Gastroesophageal sphincter (tissue), 4 donors: ENCODE data around the gene ZNF157. TPM values are rescaled to one million over a fixed set of nuclear protein-coding genes. Genes with fewer than 3 reads are reported as not detected.
A peak's percentile ranks its signal among the peaks of the same experiment; 100 is the strongest.
"Not testable (repeated sequence)": the region's sequence is repeated elsewhere in the genome, so short reads cannot be mapped to it uniquely, and the experiment has no call there.

Experiments used
- ATAC-seq: fragments of 150-250 bp; one replicate; pipeline ENCODE4 v1.9.1; 2016; ENCODE audit warnings: mild to moderate bottlenecking, moderate library complexity
- H3K27ac ChIP-seq, 4 donors: fragments of 200-600 bp; sonication (generic) in 3 of 4; 1 replicate in 3 of 4; 2 replicates in 1 of 4; pipeline ENCODE4 v1.5.1; 2016 to 2019
- H3K27me3 ChIP-seq: fragments of 200-600 bp; sonication (generic); one replicate; pipeline ENCODE4 v1.5.1; 2019
- H3K36me3 ChIP-seq, 2 donors: fragments of 200-600 bp; sonication (generic); one replicate each; pipeline ENCODE4 v1.5.1; 2019; ENCODE audit warnings: control low read depth in 1 of 2
- H3K4me1 ChIP-seq, 3 donors: fragments of 200-600 bp; sonication (generic); 1 replicate in 2 of 3; 2 replicates in 1 of 3; pipeline ENCODE4 v1.5.1; 2016 to 2019; ENCODE audit warnings: control low read depth in 2 of 3
- H3K4me3 ChIP-seq, 2 donors: fragments of 200-600 bp; sonication (generic); one replicate each; pipeline ENCODE4 v1.5.1; 2019; ENCODE audit warnings: mild to moderate bottlenecking in 1 of 2, moderate library complexity in 1 of 2
- H3K9me3 ChIP-seq, 3 donors: fragments of 200-600 bp; sonication (generic); one replicate each; pipeline ENCODE4 v1.5.1; 2017 to 2019; ENCODE audit warnings: control low read depth in 2 of 3
- EP300 ChIP-seq: sonication (generic); formaldehyde crosslinking; IDR thresholded peaks from one replicate; pipeline ENCODE4 v1.6.1; 2017; ENCODE audit warnings: antibody characterized with exemption, mild to moderate bottlenecking
- POLR2A ChIP-seq, 2 donors: fragments of 450-650 bp; IDR thresholded peaks; one replicate each; pipeline ENCODE4 v1.6.1; 2017; ENCODE audit warnings: antibody characterized with exemption in 2 of 2, mild to moderate bottlenecking in 2 of 2, moderate library complexity in 1 of 2
- POLR2AphosphoS5 ChIP-seq: sonication (generic); formaldehyde crosslinking; IDR thresholded peaks from one replicate; pipeline ENCODE4 v1.6.1; 2017; ENCODE audit warnings: antibody characterized with exemption
- WGBS, 2 donors: methylation state at CpG; one replicate each; pipeline ENCODE4 v1.1.5; 2018; ENCODE audit warnings: low coverage in 1 of 2; 5-methylcytosine and 5-hydroxymethylcytosine counted together
- total RNA-seq, 4 donors: library from RNA; depleted of rRNA; stranded (reverse); fragments of >200 nt; gene quantifications; one replicate each; pipeline ENCODE4 v1.1.0, GENCODE V29; 2016
- TF ChIP-seq, protein P1 (sequence below), 4 experiments: fragments of 200-600 bp in 2 of 4; fragments of 450-650 bp in 2 of 4; sonication (generic) in 1 of 4; IDR thresholded peaks; one replicate each; pipeline ENCODE4 v1.5.1; 2017 to 2019; ENCODE audit warnings: antibody characterized with exemption in 4 of 4, mild to moderate bottlenecking in 2 of 4, moderate library complexity in 2 of 4

The ZNF157 gene
- total RNA-seq, 4 donors from 2014 or later: 0.31 TPM; not detected in 3

DNA sequence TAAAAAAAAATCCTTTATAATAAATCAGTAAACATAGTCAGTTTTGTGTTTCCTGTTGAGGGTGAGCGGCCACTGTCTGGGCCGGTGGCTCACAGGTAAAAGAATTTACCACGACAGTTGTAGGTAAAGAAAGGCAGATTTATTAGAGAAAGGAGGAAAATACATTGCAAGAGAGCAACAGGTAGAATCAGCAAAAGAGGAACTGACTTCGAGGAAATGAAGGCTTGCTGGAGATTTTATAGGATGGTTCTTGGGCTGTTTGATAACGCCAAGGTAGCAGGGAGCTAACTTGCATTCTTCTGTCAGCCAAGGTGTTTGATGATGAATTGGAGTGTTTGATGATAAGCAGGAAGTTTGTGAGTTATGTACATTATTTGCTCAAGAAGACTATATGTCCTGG is 2.8 kb downstream of the ZNF157 start:
- no peaks in the 10 kb centered on the region for H3K9me3 ChIP-seq
- no peaks in the 10 kb centered on the region for H3K4me1 ChIP-seq
- no peak overlapping the region for H3K27ac ChIP-seq
- no peaks in the 10 kb centered on the region for H3K36me3 ChIP-seq
- no peak for TF ChIP-seq POLR2A (IDR thresholded peaks at IDR 0.05)
- TF ChIP-seq POLR2AphosphoS5: no peak
- TF ChIP-seq, protein P1, sequence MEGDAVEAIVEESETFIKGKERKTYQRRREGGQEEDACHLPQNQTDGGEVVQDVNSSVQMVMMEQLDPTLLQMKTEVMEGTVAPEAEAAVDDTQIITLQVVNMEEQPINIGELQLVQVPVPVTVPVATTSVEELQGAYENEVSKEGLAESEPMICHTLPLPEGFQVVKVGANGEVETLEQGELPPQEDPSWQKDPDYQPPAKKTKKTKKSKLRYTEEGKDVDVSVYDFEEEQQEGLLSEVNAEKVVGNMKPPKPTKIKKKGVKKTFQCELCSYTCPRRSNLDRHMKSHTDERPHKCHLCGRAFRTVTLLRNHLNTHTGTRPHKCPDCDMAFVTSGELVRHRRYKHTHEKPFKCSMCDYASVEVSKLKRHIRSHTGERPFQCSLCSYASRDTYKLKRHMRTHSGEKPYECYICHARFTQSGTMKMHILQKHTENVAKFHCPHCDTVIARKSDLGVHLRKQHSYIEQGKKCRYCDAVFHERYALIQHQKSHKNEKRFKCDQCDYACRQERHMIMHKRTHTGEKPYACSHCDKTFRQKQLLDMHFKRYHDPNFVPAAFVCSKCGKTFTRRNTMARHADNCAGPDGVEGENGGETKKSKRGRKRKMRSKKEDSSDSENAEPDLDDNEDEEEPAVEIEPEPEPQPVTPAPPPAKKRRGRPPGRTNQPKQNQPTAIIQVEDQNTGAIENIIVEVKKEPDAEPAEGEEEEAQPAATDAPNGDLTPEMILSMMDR (IDR thresholded peaks at IDR 0.05): no peak
- TF ChIP-seq EP300: no peak
- ATAC-seq: no peak
- 43 to 87% methylated on average over 2 to 5 of the region's 5 CpGs for WGBS, 2 donors
- no peaks in the 10 kb centered on the region for H3K27me3 ChIP-seq
- H3K4me3 ChIP-seq: no peak overlapping the region

DNA sequence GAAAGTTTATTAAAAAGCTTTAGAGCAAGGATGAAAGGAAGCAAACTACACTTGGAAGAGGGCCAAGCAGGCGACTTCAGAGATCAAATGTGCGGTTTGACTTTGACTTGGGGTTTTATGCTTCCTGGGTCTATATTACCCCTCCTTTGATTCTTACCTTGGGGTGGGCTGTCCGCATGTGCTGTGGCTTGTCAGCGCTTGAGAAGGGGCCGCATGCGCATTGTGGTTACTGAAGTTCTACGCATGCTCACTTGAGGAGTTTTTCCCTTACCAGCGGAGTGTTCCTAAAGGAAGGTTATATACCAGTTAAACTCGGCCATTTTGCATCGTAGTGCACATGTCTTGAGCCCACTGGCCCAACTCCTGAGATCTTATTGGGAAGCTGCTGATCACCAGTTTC is 9.9 kb downstream of the ZNF157 start:
- no peaks in the 10 kb centered on the region for H3K4me1 ChIP-seq
- H3K4me3 ChIP-seq: no peak overlapping the region
- H3K27ac ChIP-seq: no peak overlapping the region
- H3K27me3 ChIP-seq: no peaks in the 10 kb centered on the region
- TF ChIP-seq POLR2AphosphoS5: no peak
- TF ChIP-seq, protein P1 (IDR thresholded peaks at IDR 0.05): no peak
- TF ChIP-seq POLR2A (IDR thresholded peaks at IDR 0.05): no peak
- no peak for TF ChIP-seq EP300
- WGBS, 2 donors: 47 to 73% methylated on average over 5 to 10 of the region's 10 CpGs
- H3K36me3 ChIP-seq: no peaks in the 10 kb centered on the region
- H3K9me3 ChIP-seq: no peaks in the 10 kb centered on the region
- no peak for ATAC-seq

DNA sequence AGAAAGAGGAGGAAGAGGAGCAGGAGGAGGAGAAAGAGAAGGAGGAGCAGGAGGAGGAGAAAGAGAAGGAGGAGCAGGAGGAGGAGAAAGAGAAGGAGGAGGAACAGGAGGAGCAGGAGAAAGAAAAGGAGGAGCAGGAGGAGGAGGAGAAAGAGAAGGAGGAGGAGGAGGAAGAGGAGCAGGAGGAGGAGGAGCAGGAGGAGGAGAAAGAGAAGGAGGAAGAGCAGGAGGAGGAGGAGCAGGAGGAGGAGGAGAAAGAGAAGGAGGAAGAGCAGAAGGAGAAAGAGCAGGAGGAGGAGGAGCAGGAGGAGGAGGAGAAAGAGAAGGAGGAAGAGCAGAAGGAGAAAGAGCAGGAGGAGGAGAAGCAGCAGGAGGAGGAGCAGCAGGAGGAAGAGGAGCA is 10.5 kb downstream of the ZNF157 start:
- not testable (repeated sequence) for H3K4me3 ChIP-seq, H3K36me3 ChIP-seq, H3K27ac ChIP-seq, H3K4me1 ChIP-seq, H3K27me3 ChIP-seq, H3K9me3 ChIP-seq, ATAC-seq

DNA sequence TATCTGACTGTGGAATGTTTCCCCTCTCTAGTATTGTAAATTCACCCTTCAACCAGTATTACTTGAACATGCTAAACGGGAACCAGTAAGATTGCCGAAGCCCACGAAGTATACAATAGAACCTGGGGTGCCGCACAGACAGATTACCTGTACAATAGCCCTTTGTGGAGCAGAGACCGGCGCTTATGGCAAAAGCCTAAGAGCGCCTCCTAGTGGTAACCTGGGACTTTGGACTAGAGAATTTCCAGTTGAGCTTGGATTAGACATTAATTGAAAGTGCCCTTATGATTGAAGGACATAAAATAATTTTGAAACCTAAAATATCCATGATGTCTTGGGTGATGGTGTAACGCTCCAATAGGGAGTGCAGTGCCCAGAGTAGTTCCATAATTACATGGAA is 14.1 kb downstream of the ZNF157 start:
- no peaks in the 10 kb centered on the region for H3K9me3 ChIP-seq
- no peaks in the 10 kb centered on the region for H3K36me3 ChIP-seq
- TF ChIP-seq, protein P1 (IDR thresholded peaks at IDR 0.05): peak; percentile 34 to 75 (median 59)
- no peak for TF ChIP-seq POLR2A (IDR thresholded peaks at IDR 0.05)
- WGBS, 2 donors: 0 to 16% methylated on average over 6 to 7 of the region's 8 CpGs
- H3K27me3 ChIP-seq: no peaks in the 10 kb centered on the region
- H3K4me3 ChIP-seq: no peak overlapping the region
- H3K27ac ChIP-seq: no peak overlapping the region
- no peaks in the 10 kb centered on the region for H3K4me1 ChIP-seq
- peak; percentile 19 for ATAC-seq

DNA sequence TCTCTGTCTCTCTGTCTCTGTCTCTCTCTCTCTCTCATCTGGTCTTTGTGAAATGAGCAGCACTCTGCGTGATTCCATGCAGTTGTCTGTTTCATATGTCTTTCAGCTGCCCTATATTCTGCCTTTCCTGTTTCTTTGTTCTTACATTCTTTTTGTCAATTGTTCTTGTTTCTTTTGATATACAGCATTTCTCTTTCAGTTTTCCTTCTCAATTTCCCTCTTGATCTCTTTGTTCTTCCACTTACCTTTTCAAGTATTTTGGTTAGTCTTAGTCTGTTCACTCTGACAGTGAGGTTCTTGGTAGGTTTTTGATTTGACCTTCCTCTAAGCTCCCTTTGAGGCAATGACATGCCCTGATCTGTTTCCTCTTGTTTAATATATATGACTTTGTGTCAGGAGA is 20.4 kb downstream of the ZNF157 start:
- Histone ChIP-seq H3K27ac (no peak overlapping the region), H3K9me3 (no peaks in the 10 kb centered on the region), H3K4me3 (no peak overlapping the region), H3K36me3 (no peaks in the 10 kb centered on the region), H3K27me3 (no peaks in the 10 kb centered on the region), H3K4me1 (no peaks in the 10 kb centered on the region)
- no peak for ATAC-seq
- TF ChIP-seq, protein P1 (IDR thresholded peaks at IDR 0.05): no peak
- TF ChIP-seq EP300 (no peak), POLR2A (IDR thresholded peaks at IDR 0.05) (no peak), POLR2AphosphoS5 (no peak)
- WGBS, 2 donors: 71 to 83% methylated on average over 1 of the region's 1 CpG

DNA sequence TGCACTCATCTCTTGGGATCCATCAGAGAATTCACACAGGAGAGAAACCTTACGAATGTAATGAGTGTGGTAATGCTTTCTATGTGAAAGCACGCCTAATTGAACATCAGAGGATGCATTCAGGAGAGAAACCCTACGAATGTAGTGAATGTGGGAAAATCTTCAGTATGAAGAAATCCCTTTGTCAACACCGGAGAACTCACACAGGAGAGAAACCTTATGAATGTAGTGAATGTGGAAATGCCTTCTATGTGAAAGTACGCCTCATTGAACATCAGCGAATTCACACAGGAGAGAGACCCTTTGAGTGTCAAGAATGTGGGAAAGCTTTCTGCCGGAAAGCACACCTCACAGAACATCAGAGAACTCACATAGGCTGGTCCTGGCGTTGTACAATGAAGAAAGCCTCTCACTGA is 42.8 kb downstream of the ZNF157 start:
- no peak for ATAC-seq
- Histone ChIP-seq H3K4me1 (no peaks in the 10 kb centered on the region), H3K4me3 (no peak overlapping the region), H3K9me3 (peaks cover 0 to 22% (median 0%) of the 10 kb centered on the region in 3 donors), H3K27ac (no peak overlapping the region), H3K27me3 (no peaks in the 10 kb centered on the region), H3K36me3 (peaks cover 0 to 6% of the 10 kb centered on the region in 2 donors)
- WGBS, 2 donors: 86 to 91% methylated on average over 5 to 6 of the region's 8 CpGs
- no peak for TF ChIP-seq POLR2A (IDR thresholded peaks at IDR 0.05)
- no peak for TF ChIP-seq EP300
